Measurements from ENCODE around the gene ARPC1A. TPM values are rescaled to one million over a fixed set of nuclear protein-coding genes. Genes with fewer than 3 reads are reported as not detected.
"Not testable (repeated sequence)": the region's sequence is repeated elsewhere in the genome, so short reads cannot be mapped to it uniquely, and the experiment has no call there.

The ARPC1A gene
- total and polyA plus RNA-seq, 5 donors: 106 to 148 (median 125) TPM

GRCh38 chr7:99352247-99352646, 26.5 kb downstream of the ARPC1A start:
- 96% methylated on average over 5 of the region's 5 CpGs for whole genome bisulfite sequencing
- no peaks in the 10 kb centered on the region for H3K27me3 ChIP-seq (ENCODE audit: control insufficient read depth, insufficient read depth)
- H3K27ac ChIP-seq (ENCODE audit: low read length): no peak overlapping the region
- no peaks in the 10 kb centered on the region for H3K9me3 ChIP-seq (ENCODE audit: control insufficient read depth, low read length)
- H3K4me1 ChIP-seq (ENCODE audit: control insufficient read depth, insufficient read depth, low read length): no peaks in the 10 kb centered on the region
- ATAC-seq (no peak), DNase-seq (no peak)
- H3K4me3 ChIP-seq (ENCODE audit: low read length): no peak overlapping the region
- intact Hi-C loops (cut with DNase I): no loop called here

GRCh38 chr7:99355098-99355497, 29.4 kb downstream of the ARPC1A start:
- ATAC-seq (no peak), DNase-seq (no peak)
- intact Hi-C loops (cut with DNase I): no loop called here
- no peak overlapping the region for H3K27ac ChIP-seq (ENCODE audit: low read length)
- no peak overlapping the region for H3K4me3 ChIP-seq (ENCODE audit: low read length)
- H3K4me1 ChIP-seq (ENCODE audit: control insufficient read depth, insufficient read depth, low read length): no peaks in the 10 kb centered on the region
- H3K9me3 ChIP-seq (ENCODE audit: control insufficient read depth, low read length): no peaks in the 10 kb centered on the region
- no peaks in the 10 kb centered on the region for H3K27me3 ChIP-seq (ENCODE audit: control insufficient read depth, insufficient read depth)
- 91% methylated on average over 7 of the region's 7 CpGs for WGBS

DNA sequence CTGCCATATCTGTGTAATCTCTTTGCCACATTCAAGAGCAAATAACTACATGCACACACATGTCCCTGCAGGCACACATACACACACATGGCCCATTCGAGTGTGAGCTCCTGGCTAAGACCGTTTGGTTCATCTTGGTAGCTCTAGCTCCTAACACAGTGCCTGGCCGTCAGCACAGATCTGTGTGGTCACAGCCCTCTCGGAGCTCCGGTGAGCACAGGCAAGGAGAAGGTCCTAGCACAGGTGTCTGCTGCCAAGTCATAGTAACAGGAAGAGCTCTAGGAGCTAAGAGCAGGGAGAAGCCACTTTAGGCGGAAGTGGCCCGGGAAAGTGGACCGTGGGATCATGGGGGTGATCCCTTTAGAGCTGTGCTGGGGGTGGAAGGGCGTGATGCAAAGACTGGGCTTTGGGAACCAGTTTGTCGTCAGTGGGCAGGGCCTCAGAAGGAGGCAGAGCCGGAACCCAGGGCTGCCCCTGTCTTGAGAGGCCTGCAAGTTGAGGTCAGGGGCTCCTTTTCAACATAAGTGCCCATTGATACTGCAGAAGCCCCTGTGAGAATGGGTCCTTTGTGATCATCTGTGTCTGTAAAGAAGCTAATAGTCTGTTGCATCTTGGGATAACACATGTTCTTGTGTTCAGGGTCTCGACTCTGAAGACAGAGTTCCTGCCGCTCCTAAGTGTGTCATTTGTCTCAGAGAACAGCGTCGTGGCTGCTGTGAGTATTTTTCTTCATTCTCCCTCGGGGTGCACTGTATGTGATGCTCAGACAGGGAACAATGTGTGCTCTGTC, 32.2 kb downstream of the ARPC1A start:
- H3K27me3 ChIP-seq (ENCODE audit: control insufficient read depth, insufficient read depth): no peaks in the 10 kb centered on the region
- H3K27ac ChIP-seq (ENCODE audit: low read length): peak overlapping the region; percentile 26
- 88% methylated on average over 16 of the region's 16 CpGs for WGBS

GRCh38 chr7:99358521-99358920, 32.8 kb downstream of the ARPC1A start:
- H3K9me3 ChIP-seq (ENCODE audit: control insufficient read depth, low read length); H3K27me3 ChIP-seq (ENCODE audit: control insufficient read depth, insufficient read depth); intact Hi-C loops (cut with DNase I); ATAC-seq; H3K4me1 ChIP-seq (ENCODE audit: control insufficient read depth, insufficient read depth, low read length); H3K27ac ChIP-seq (ENCODE audit: low read length); DNase-seq; H3K4me3 ChIP-seq (ENCODE audit: low read length): not testable (repeated sequence)
- 92% methylated on average over 15 of the region's 15 CpGs for WGBS

More for the DNA sequence above, 32.2 kb downstream of the ARPC1A start:
- Histone ChIP-seq H3K4me1 (ENCODE audit: control insufficient read depth, insufficient read depth, low read length) (no peaks in the 10 kb centered on the region), H3K4me3 (ENCODE audit: low read length) (no peak overlapping the region), H3K9me3 (ENCODE audit: control insufficient read depth, low read length) (no peaks in the 10 kb centered on the region)
- intact Hi-C loops (cut with DNase I): no loop called here
- peak; percentile 36 to 53 for ATAC-seq
- no peak for DNase-seq

- Histone ChIP-seq H3K27ac (ENCODE audit: low read length) (no peak overlapping the region), H3K27me3 (ENCODE audit: control insufficient read depth, insufficient read depth) (no peaks in the 10 kb centered on the region), H3K9me3 (ENCODE audit: control insufficient read depth, low read length) (no peaks in the 10 kb centered on the region), H3K4me3 (ENCODE audit: low read length) (no peak overlapping the region), H3K4me1 (ENCODE audit: control insufficient read depth, insufficient read depth, low read length) (no peaks in the 10 kb centered on the region)
- intact Hi-C loops (cut with DNase I): no loop called here
- DNase-seq (no peak), ATAC-seq (peak in 1 of 2 donors; percentile 18)
- WGBS: 88% methylated on average over 22 of the region's 22 CpGs
Observed at GRCh38 chr7:99359465-99360154, 33.9 kb downstream of the ARPC1A start.

DNA sequence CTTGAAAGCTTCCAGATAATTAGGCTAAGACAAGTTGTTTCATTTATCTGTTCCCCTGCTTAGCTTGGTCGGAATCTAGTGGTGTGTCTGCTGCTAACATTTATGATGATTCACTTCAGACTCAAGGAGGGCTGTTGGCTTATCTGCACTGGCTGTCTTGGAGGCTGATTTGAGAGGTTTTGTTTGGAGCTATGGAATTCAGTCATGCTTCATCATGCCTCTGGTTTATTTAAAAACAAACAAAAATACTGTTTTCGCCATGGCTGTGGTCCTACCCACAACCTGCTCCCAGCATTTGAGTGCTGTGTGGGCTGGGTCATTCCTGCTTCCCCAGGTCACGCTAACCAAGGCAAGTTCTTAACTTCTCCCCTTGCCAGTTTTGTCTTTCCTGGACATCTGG, 37.1 kb downstream of the ARPC1A start:
- no peak overlapping the region for H3K27ac ChIP-seq (ENCODE audit: low read length)
- no peak overlapping the region for H3K4me3 ChIP-seq (ENCODE audit: low read length)
- H3K27me3 ChIP-seq (ENCODE audit: control insufficient read depth, insufficient read depth): no peaks in the 10 kb centered on the region
- DNase-seq: no peak
- intact Hi-C loops (cut with DNase I): no loop called here
- no peaks in the 10 kb centered on the region for H3K9me3 ChIP-seq (ENCODE audit: control insufficient read depth, low read length)
- H3K4me1 ChIP-seq (ENCODE audit: control insufficient read depth, insufficient read depth, low read length): no peaks in the 10 kb centered on the region
- ATAC-seq: no peak
- 77% methylated on average over 3 of the region's 3 CpGs for WGBS

DNA sequence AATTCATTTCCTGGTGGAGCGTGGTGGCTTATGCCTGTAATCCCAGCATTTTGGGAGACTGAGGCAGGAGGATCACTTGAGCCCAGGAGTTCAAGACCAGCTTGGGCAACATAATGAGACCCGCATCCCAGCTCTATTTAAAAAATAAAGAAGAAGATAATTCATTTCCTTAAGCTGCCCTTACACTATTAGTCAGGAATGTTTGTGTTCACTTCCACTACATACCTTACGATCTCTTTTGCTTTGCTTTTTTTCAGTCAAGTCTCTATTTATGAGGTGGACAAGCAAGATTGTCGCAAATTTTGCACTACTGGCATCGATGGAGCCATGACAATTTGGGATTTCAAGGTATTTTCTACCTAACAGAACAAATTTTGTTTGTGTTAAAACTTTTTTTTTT, 37.6 kb downstream of the ARPC1A start:
- intact Hi-C loops (cut with DNase I): no loop called here
- H3K27me3 ChIP-seq (ENCODE audit: control insufficient read depth, insufficient read depth): no peaks in the 10 kb centered on the region
- ATAC-seq: no peak

DNA sequence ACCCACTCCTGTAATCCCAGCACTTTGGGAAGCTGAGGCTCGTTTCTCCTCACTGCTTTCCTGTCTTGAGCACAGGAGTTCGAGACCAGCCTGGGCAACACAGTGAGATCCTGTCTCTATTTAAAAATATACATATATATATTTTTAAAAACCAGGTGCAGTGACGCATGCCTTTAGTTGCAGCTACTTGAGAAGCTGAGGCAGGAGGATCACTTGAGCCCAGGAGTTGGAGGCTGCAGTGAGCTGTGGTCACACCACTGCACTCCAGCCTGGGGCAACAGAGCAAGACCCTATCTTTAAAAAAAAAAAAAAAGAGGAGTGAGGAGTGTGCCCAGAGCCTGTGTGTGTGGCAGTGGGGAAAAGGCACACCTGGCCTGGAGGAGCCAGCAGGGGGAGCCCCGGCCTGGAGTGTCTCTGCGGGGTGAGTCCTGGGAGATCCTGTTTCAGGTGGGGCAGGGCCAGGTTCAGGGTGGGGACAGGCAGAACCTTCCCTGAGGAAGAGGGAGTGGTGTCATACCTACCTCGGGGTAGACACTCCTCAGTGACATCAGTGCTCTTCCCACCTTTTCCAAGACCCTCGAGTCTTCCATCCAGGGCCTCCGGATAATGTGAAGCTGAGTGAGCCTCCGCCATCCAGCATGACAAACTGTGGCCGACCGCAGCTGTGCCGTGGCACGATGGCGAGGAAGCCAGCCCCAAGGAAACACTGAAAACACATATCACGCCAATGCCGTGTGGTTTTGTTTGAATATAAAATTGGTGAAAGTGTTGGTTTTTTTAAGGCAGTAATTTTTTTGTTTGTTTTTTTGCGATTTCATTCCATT, 39.8 kb downstream of the ARPC1A start:
- intact Hi-C loops (cut with DNase I): no loop called here
- Histone ChIP-seq H3K27me3 (ENCODE audit: control insufficient read depth, insufficient read depth) (no peaks in the 10 kb centered on the region), H3K9me3 (ENCODE audit: control insufficient read depth, low read length) (no peaks in the 10 kb centered on the region), H3K27ac (ENCODE audit: low read length) (no peak overlapping the region), H3K4me1 (ENCODE audit: control insufficient read depth, insufficient read depth, low read length) (no peaks in the 10 kb centered on the region), H3K4me3 (ENCODE audit: low read length) (no peak overlapping the region)
- WGBS: 84% methylated on average over 17 of the region's 17 CpGs
- DNase-seq (peak in 2 of 3 donors; percentile 74 to 81), ATAC-seq (peak; percentile 67 to 73)

More for the DNA sequence above, 37.6 kb downstream of the ARPC1A start:
- Histone ChIP-seq H3K9me3 (ENCODE audit: control insufficient read depth, low read length) (no peaks in the 10 kb centered on the region), H3K4me1 (ENCODE audit: control insufficient read depth, insufficient read depth, low read length) (no peaks in the 10 kb centered on the region), H3K4me3 (ENCODE audit: low read length) (no peak overlapping the region), H3K27ac (ENCODE audit: low read length) (no peak overlapping the region)
- no peak for DNase-seq
- 90% methylated on average over 5 of the region's 5 CpGs for WGBS

DNA sequence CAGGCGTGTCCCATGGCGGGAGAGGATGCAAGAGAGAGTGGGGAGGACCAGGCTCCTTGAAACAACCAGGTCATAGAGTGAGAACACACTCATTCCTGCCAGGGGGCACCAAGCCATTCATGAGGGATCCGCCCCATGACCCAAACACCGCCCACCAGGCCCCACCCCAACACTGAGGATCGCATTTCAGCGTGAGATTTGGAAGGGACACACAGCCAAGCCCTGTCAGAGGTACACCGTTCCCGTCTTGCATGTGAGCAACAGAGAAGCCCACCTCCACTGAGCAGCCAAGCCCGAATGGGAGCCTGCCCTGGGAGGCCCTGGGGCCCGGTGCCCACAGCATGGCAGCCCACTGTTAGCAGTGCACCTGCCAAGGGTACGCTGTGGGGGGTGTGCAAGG, 40.9 kb downstream of the ARPC1A start:
- ATAC-seq (no peak), DNase-seq (no peak)
- intact Hi-C loops (cut with DNase I): no loop called here
- no peaks in the 10 kb centered on the region for H3K4me1 ChIP-seq (ENCODE audit: control insufficient read depth, insufficient read depth, low read length)
- H3K4me3 ChIP-seq (ENCODE audit: low read length): no peak overlapping the region
- no peaks in the 10 kb centered on the region for H3K27me3 ChIP-seq (ENCODE audit: control insufficient read depth, insufficient read depth)
- 80% methylated on average over 11 of the region's 11 CpGs for WGBS
- H3K27ac ChIP-seq (ENCODE audit: low read length): no peak overlapping the region
- no peaks in the 10 kb centered on the region for H3K9me3 ChIP-seq (ENCODE audit: control insufficient read depth, low read length)

DNA sequence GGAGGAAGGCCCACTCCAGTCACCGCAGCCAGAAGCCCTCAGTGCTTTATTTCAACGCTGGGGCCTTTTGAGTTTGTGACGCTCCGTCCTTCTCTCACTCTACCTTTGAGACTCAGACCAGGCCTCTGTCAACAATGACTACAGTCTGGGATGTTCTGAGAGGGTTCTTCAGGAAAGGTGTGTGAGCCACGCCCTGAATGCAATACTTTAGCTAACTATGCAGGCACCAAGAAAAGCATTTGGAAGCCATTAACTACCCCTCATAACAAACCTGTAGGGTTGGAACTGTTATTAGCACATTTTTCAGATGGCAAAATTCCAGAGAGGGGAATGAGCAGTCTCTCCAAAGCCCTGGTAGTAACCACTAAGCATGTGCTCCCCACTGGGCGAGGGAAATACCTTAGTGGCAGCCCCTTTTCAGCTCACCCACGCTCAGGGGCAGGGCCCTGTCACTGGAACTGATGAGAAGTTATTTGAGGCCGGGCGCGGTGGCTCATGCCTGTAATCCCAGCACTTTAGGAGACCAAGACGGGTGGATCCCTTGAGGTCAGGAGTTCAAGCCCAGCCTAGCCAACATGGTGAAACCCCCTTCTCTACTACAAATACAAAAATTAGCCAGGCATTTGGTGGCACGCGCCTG, 43.2 kb downstream of the ARPC1A start:
- no peak overlapping the region for H3K4me3 ChIP-seq (ENCODE audit: low read length)
- no peak overlapping the region for H3K27ac ChIP-seq (ENCODE audit: low read length)
- DNase-seq (peak in 1 of 3 donors; percentile 34), ATAC-seq (no peak)
- H3K9me3 ChIP-seq (ENCODE audit: control insufficient read depth, low read length): no peaks in the 10 kb centered on the region
- no peaks in the 10 kb centered on the region for H3K27me3 ChIP-seq (ENCODE audit: control insufficient read depth, insufficient read depth)
- 94% methylated on average over 13 of the region's 13 CpGs for whole genome bisulfite sequencing
- intact Hi-C loops (cut with DNase I): no loop called here
- H3K4me1 ChIP-seq (ENCODE audit: control insufficient read depth, insufficient read depth, low read length): no peaks in the 10 kb centered on the region
